Left colon (tissue), 2 donors: ENCODE data around the gene RNF213. TPM values are rescaled to one million over a fixed set of nuclear protein-coding genes. Genes with fewer than 3 reads are reported as not detected.

Source experiments
- ATAC-seq: fragments of 200-7000 bp; cut with Tn5 transposase; one replicate; pipeline ENCODE4 v1.9.1; 2020; ENCODE audit warnings: mild to moderate bottlenecking, moderate library complexity
- DNase-seq, 2 donors: peaks; one replicate each; pipeline ENCODE4 v3.0.0-alpha.2; 2020
- intact Hi-C, 2 donors: fragments of 100-400 bp; cut with DNase I in 1 of 2; cut with micrococcal nuclease in 1 of 2; formaldehyde crosslinking; loops; one replicate each; pipeline versions ENCODE4 v1.11.2 to v1.14.0; 2022; cut with DNase I, micrococcal nuclease
- microRNA-seq, 2 donors: library from miRNA; unstranded; fragments of <30 nt; microRNA quantifications; one replicate each; pipeline versions ENCODE4 v1.1.0 to v1.2.0, GENCODE V29; 2020
- total RNA-seq, 2 donors: library from RNA; stranded (reverse); fragmentation: NEBNext Ultra II Directional; extraction: Animal tissue kit (Norgen Biotek cat#: 25700); gene quantifications; one replicate each; pipeline ENCODE4 v1.2.1, GENCODE V29; 2021
- donor health status: DM: no; HTN: no; CAD: no.
- donor health status: DM: yes; HTN: yes; CAD: no.

Gene RNF213
- total RNA-seq, 2 donors from 2014 or later = 95.9 to 142 TPM

DNA sequence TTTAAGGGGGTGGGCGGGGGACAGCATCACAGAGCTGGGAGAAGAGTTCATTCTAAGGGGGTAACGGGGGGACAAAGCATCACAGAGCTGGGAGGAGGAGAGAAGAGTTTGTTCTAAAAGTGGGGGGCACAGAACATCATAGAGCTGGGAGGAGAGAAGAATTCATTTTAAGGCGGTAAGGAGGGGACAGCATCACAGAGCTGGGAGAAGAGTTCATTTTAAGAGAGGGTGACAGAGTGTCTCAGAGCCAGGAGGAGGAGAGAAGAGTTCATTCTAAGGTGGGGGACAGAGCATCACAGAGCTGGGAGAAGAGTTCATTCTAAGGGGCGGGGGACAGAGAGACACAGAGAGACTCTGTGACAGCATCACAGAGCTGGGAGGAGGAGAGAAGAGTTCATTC lies 182.1 kb downstream of the RNF213 start:
- DNase-seq (no peak), ATAC-seq (no peak)
- intact Hi-C loops = no loop called here

GRCh38 chr17:80443498-80443897 lies 182.8 kb downstream of the RNF213 start:
- ATAC-seq = no peak
- no peak for DNase-seq
- intact Hi-C loops = no loop called here

DNA sequence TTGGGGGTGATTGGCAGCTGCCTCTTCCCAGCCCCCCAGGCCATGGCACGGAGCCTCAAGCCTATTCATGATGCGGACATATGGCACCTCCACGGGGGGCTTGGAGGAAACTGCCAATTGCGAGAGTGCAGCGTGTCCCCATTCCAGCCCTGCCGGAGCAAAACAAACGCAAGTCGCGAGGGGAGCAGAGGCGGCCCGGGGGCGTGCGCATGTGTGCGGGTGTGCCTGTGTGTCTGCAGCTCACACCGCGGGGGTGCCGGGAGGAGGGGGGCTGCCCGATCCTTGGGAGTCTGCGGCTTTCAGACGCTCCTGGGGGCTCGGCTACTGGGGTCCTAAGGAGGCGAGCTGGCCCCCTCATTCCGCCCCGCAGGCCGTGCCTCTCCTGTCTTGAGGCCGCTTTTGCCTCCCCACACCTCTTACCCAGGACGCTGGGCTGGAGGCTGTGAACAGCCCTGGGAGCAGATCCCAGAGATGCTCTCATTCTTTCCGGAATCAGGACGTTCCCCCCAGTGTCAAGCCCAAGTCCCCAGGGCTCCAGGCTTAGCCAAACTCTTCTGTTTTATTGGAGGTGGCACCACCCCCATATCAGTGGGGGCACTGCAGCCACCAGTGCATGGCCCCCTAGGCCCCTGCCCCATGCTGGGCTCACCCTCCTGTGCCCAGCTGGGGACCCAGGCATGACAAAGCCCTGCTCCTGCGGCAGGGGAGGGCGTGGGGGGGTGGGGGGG lies 183.4 kb downstream of the RNF213 start:
- intact Hi-C loops = no loop called here
- no peak for DNase-seq
- ATAC-seq = no peak

DNA sequence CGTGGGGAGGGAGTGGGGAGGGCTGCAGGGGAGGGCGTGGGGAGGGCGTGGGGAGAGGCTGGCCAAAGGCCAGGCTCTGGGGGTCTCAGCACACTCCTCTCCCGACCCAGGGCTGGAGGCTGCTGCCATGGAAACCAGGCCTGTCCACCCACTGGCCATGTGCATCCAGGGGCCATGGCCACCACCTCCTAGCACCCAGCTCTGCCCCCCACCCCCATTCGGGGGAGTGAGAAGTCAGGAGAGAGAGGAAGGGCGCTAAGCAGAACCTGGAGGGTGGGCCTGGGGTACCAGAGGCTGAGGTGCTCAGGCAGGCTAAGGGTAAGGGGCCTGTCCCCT lies 184.0 kb downstream of the RNF213 start:
- ATAC-seq (no peak), DNase-seq (no peak)
- intact Hi-C loops = no loop called here

GRCh38 chr17:80445007-80445725 lies 184.5 kb downstream of the RNF213 start:
- DNase-seq (no peak), ATAC-seq (no peak)
- intact Hi-C loops = no loop called here

DNA sequence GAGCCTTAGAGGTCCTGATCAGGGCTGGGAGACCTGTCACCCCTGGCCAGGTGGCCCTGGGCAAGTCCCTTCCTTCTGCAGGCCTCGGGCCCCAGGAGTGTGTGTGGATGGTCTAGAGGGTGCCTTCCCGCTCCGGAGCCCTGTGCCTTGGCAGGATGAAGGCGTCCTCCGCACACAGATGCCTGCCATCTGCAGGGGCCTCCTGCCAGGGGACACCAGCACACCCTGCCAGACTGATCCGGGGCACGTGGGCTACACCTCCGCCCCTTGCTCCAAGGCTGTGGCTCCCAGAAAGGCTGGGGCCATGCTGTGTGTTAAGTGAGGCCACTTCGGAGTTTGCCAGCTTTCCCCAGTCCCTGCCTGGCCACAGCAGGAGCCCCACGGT lies 185.1 kb downstream of the RNF213 start:
- ATAC-seq (no peak), DNase-seq (no peak)
- intact Hi-C loops = no loop called here

- ATAC-seq (no peak), DNase-seq (no peak)
- intact Hi-C loops = no loop called here
Measured at GRCh38 chr17:80446645-80447405, 186.2 kb downstream of the RNF213 start.

GRCh38 chr17:80447790-80448189 lies 187.1 kb downstream of the RNF213 start:
- intact Hi-C loops = no loop called here

More at GRCh38 chr17:80447790-80448189, 187.1 kb downstream of the RNF213 start:
- ATAC-seq (no peak), DNase-seq (no peak)

Small RNAs within 50 kb of the gene (microRNA-seq; reads per million reads assigned to microRNA genes)
- gene MIR4730 = 0 reads per million in 2 donors

Other genes starting within 250 kb of the RNF213 start
- 10 to 100 TPM; 12.9 to 17.6 TPM for gene TBC1D16, start 225.0 kb upstream of the RNF213 start, total RNA-seq
- 1 to 10 TPM; 2.0 to 2.1 TPM for gene CCDC40, start 224.2 kb upstream of the RNF213 start, total RNA-seq
- gene GAA, start 159.3 kb upstream of the RNF213 start, total RNA-seq = 10 to 100 TPM; 44.4 to 51.2 TPM
- gene EIF4A3, start 113.7 kb upstream of the RNF213 start, total RNA-seq = 10 to 100 TPM; 65.5 to 69.9 TPM
- 1 to 10 TPM in 1 of 2 donors, under 1 TPM in 1; 0.64 to 1.3 TPM for gene CARD14, start 90.8 kb upstream of the RNF213 start, total RNA-seq
- gene SGSH, start 40.5 kb upstream of the RNF213 start, total RNA-seq = 10 to 100 TPM; 51.2 to 54.9 TPM
- gene SLC26A11, start 40.4 kb upstream of the RNF213 start, total RNA-seq = 1 to 10 TPM; 9.4 to 10.0 TPM
- gene ENDOV, start 154.3 kb downstream of the RNF213 start, total RNA-seq = 10 to 100 TPM; 23.2 to 25.5 TPM
- gene NPTX1, start 215.8 kb downstream of the RNF213 start, total RNA-seq = 1 to 10 TPM in 1 of 2 donors, under 1 TPM in 1; 0.12 to 9.8 TPM